ENCODE results near the gene ZNF709. TPM values are rescaled to one million over a fixed set of nuclear protein-coding genes. Genes with fewer than 3 reads are reported as not detected.
A peak's percentile ranks its signal among the peaks of the same experiment; 100 is the strongest.
"Not testable (repeated sequence)": the region's sequence is repeated elsewhere in the genome, so short reads cannot be mapped to it uniquely, and the experiment has no call there.

The ZNF709 gene
- total RNA-seq, 1 donor from 2014 or later: 8.9 TPM

DNA sequence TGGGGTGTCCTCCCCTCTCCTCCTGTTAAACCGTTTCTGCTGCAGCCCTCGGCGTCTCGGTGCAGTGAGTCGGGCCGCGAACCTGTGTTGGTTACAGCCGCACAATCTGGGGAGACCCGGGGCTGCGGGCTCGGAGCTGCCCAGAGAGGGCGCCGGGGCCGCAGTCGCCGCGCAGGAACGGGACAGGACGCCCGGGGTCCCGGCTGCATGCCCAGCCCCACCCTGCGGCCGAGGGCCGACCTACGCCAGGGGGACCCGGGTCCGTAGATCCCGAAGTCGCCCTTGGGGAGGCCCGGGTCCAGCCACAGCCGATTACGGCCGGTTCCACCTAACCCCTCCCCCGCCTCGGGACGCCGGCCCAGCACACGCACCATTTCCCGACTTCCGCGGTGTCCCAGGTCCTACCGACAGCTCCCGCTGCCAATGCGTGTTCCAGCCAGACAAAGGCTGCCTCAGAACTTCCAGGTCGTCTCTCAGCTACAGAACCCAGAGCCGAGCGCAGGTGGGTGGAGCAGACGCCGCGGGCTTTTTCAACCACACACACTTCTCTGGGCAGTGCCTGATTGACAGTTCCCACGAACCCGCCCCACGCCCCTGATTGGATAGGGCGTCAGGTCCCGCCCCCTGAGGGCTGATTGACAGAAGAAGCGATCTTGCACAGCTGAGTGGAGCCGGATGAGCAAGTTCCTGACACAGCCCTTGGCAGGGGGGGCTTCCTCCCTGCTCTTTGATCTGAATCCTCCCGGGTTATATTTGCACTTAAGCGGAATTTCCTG is 43.9 kb downstream of the ZNF709 start, which contains the start of gene ZNF443:
TSS of gene ZNF443 (minus strand) at position 481 of the 776 bp plus-strand sequence. CDS start at position 374, 107 bp downstream.
- peaks cover 14% of the 10 kb centered on the region for H3K36me3 Mint-ChIP-seq
- peaks cover 29% of the 10 kb centered on the region for H3K9me3 Mint-ChIP-seq
- TF ChIP-seq, protein P1, sequence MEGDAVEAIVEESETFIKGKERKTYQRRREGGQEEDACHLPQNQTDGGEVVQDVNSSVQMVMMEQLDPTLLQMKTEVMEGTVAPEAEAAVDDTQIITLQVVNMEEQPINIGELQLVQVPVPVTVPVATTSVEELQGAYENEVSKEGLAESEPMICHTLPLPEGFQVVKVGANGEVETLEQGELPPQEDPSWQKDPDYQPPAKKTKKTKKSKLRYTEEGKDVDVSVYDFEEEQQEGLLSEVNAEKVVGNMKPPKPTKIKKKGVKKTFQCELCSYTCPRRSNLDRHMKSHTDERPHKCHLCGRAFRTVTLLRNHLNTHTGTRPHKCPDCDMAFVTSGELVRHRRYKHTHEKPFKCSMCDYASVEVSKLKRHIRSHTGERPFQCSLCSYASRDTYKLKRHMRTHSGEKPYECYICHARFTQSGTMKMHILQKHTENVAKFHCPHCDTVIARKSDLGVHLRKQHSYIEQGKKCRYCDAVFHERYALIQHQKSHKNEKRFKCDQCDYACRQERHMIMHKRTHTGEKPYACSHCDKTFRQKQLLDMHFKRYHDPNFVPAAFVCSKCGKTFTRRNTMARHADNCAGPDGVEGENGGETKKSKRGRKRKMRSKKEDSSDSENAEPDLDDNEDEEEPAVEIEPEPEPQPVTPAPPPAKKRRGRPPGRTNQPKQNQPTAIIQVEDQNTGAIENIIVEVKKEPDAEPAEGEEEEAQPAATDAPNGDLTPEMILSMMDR (IDR thresholded peaks at IDR 0.05; ENCODE audit: unreplicated experiment): no peak
- H3K27ac Mint-ChIP-seq: peak within 1 kb of the TSS; percentile 99
- H3K27me3 Mint-ChIP-seq (ENCODE audit: low read depth): no peaks in the 10 kb centered on the region
- peaks cover 10% of the 10 kb centered on the region for H3K4me1 Mint-ChIP-seq
- peak; percentile 94 to 100 for DNase-seq (ENCODE audit: low spot score in 2 of 2, unreplicated experiment in 2 of 2)
- peak within 1 kb of the TSS; percentile 99 for H3K4me3 Mint-ChIP-seq

DNA sequence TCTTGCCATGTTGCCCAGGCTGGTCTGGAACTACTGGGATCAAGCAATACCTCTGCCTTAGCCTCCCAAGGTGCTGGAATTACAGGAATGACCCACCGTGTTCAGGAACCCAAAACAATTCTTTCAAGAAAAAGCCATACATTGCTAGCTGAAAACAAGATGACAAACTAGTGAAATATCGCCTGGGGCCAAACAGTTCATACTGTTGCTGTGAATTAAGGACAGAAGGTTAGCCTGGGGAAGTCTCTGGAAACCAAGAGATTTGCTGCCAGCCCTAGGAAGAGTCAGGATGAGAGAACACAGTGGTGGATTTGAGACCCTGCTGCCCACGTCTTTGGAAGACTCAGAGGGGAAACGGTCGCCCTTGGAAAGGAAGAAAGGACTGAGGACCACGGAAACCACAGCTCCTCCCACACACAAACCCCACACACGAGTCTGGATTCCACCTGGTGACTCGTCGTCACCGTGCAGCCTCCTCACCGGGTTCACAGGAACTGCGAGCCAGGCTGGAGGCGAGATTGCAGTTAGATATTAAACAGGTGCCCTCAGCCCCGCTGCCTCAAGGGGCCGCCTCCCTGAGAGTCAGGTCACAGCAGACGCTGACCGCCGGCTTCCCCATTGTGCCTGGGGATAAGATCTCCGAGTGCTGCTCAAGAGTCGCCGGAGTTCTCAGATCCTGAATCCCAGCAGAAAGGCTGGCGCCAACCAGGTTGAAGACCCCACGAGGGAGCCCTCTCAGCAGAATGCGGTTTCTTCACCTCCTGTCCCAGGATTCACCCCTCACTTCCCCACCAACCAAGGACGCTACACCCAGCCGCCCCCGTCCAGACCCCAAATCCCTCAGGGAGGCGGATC is 44.7 kb downstream of the ZNF709 start:
- peak overlapping the region; percentile 96 for H3K27ac Mint-ChIP-seq
- DNase-seq (ENCODE audit: low spot score in 2 of 2, unreplicated experiment in 2 of 2): peak in 1 of 2 experiments; percentile 21
- H3K9me3 Mint-ChIP-seq: peaks cover 26% of the 10 kb centered on the region
- H3K4me3 Mint-ChIP-seq: peak overlapping the region; percentile 99
- not testable (repeated sequence) for H3K4me1 Mint-ChIP-seq; H3K27me3 Mint-ChIP-seq (ENCODE audit: low read depth)
- peaks cover 19% of the 10 kb centered on the region for H3K36me3 Mint-ChIP-seq

GRCh38 chr19:12430726-12431299 is 53.8 kb downstream of the ZNF709 start:
- Mint-ChIP-seq H3K9me3 (peaks cover 55% of the 10 kb centered on the region), H3K36me3 (peaks cover 74% of the 10 kb centered on the region)
- H3K4me3 Mint-ChIP-seq; H3K4me1 Mint-ChIP-seq; H3K27ac Mint-ChIP-seq; DNase-seq (ENCODE audit: low spot score in 2 of 2, unreplicated experiment in 2 of 2); H3K27me3 Mint-ChIP-seq (ENCODE audit: low read depth): not testable (repeated sequence)

DNA sequence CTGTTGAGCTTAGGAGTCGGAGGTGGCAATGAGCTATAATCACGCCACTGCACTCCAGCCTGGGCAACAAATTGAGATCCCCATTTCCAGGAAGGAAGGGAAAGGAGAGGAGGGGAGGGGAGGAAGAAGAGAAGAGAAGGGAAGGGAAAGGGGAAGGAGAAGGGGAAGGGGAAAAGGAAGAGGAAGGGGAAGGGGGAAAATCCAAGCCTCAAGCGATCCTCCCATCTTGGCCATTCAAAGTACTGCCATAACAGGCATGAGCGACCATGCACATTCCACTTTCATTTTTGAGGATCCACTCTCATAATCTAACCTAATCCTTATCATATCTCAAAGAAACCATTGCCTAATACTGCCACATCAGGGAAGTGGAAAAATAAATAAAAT is 58.7 kb downstream of the ZNF709 start:
- TF ChIP-seq, protein P1 (IDR thresholded peaks at IDR 0.05; ENCODE audit: unreplicated experiment): no peak
- H3K36me3 Mint-ChIP-seq: peaks cover 79% of the 10 kb centered on the region
- H3K4me1 Mint-ChIP-seq: no peaks in the 10 kb centered on the region
- no peaks in the 10 kb centered on the region for H3K27me3 Mint-ChIP-seq (ENCODE audit: low read depth)
- H3K9me3 Mint-ChIP-seq: peaks cover 47% of the 10 kb centered on the region
- H3K27ac Mint-ChIP-seq: no peak overlapping the region
- H3K4me3 Mint-ChIP-seq: no peak overlapping the region
- DNase-seq (ENCODE audit: low spot score in 2 of 2, unreplicated experiment in 2 of 2): no peak

GRCh38 chr19:12425236-12425887 is 59.3 kb downstream of the ZNF709 start:
- Mint-ChIP-seq H3K4me1 (no peaks in the 10 kb centered on the region), H3K27ac (no peak overlapping the region), H3K4me3 (no peak overlapping the region), H3K27me3 (ENCODE audit: low read depth) (no peaks in the 10 kb centered on the region), H3K36me3 (peaks cover 79% of the 10 kb centered on the region), H3K9me3 (peaks cover 47% of the 10 kb centered on the region)
- TF ChIP-seq, protein P1 (IDR thresholded peaks at IDR 0.05; ENCODE audit: unreplicated experiment): no peak
- no peak for DNase-seq (ENCODE audit: low spot score in 2 of 2, unreplicated experiment in 2 of 2)

DNA sequence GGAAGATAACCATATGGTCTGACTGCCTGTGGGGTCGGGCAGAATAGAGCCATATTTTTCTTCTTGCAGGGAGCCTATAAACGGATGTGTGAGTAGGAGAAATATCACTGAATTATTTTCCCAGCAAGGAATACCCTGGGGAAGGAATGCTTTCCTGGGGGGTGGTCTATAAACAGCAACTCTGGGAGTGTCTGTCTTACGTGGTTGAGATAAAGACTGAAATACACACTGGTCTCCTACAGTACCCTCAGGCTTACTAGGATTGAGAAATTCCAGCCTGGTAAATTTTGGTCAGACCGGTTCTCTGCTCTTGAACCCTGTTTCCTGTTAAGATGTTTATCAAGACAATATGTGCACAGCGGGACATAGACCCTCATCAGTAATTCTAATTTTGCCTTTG is 67.3 kb downstream of the ZNF709 start:
- H3K27me3 Mint-ChIP-seq (ENCODE audit: low read depth); H3K27ac Mint-ChIP-seq; H3K4me3 Mint-ChIP-seq; DNase-seq (ENCODE audit: low spot score in 2 of 2, unreplicated experiment in 2 of 2); H3K4me1 Mint-ChIP-seq: not testable (repeated sequence)
- Mint-ChIP-seq H3K36me3 (peaks cover 74% of the 10 kb centered on the region), H3K9me3 (peaks cover 60% of the 10 kb centered on the region)
